Epithelial cell of prostate (primary cell): ENCODE results near the gene SPATA24.
A peak's percentile ranks its signal among the peaks of the same experiment; 100 is the strongest.
"Not testable (repeated sequence)": the region's sequence is repeated elsewhere in the genome, so short reads cannot be mapped to it uniquely, and the experiment has no call there.

Experiments
- DNase-seq: peaks from one replicate; pipeline ENCODE4 v3.0.0-alpha.2; 2011; ENCODE audit warnings: low read depth, low spot score
- H3K27ac ChIP-seq: fragments of 450-650 bp; 2 replicates; pipeline ENCODE4 v1.5.1; 2017; ENCODE audit warnings: mild to moderate bottlenecking

Gene SPATA24, protein sequence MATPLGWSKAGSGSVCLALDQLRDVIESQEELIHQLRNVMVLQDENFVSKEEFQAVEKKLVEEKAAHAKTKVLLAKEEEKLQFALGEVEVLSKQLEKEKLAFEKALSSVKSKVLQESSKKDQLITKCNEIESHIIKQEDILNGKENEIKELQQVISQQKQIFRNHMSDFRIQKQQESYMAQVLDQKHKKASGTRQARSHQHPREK

DNA sequence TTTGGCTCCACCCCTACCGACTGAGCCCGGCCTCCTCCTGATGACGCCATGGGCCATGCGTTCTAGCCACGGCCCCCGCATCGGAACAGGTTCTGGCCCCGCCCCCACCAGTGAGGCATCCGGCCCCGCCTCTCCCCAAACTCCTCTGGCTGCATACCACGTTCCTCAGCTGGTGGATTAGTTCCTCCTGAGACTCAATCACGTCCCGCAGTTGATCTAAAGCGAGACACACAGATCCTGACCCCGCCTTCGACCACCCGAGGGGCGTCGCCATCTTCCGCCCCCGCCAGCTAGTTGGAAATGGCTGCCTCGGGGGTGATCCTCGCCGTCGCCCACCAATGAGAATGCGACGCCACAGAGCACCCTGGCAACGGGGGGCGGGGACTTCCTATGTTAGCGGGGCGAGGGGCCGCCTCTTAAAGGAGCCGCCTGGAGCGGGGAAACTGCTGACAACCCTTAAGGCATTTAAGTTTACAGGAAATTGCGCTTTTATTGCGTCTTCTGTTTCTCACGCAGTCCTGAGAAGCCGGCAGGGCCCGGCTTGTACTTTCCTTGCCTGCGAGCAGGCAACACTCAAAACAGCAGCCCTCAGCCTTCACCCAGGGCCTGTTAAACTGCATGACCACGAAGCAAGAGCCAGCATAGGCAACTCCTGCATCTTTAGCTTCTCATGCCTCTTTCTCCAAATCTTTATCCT, at the start of gene SPATA24:
Gene SPATA24 (minus strand): TSS at position 303 of the 697 bp plus-strand sequence. CDS start 29 bp downstream, at position 274.
- peak; percentile 75 for DNase-seq
- H3K27ac ChIP-seq = peak within 1 kb of the TSS; percentile 90

DNA sequence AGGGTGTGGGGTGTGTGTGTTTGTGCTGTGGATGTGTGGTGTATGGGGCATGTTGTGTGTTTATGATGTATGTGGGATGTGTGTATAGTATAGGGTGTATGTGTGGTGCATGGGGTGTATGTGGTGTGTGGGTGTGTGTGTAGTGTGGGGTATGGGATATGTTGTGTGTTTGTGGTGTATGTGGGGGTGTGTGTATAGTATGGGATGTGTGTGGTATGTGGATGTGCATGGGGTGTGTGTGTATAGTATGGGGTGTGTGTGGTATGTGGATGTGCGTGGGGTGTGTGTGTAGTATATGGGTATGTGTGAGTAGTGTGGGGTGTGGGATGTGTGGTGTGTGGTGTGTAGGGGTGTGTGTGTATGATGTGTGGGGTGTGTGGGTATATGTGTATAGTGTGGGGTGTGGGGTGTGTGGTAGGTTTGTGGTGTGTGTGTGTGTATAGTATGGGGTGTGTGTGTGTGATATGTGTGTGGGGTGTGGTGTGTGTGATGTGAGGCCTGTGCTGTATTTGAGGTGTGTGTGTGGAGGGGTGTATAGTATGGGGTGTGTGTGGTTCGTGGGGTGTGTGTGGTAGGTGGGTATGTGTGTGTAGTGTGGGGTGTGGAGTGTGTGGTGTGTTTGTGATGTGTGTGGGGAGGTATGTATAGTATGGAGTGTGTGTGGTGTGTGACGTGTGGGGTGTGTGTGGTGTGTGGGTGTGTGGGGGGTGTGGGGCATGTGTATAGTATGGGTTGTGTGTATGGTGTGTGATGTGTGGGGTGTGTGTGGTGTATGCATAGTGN, 48.2 kb upstream of the SPATA24 start:
- H3K27ac ChIP-seq = no peak overlapping the region
- no peak for DNase-seq

DNA sequence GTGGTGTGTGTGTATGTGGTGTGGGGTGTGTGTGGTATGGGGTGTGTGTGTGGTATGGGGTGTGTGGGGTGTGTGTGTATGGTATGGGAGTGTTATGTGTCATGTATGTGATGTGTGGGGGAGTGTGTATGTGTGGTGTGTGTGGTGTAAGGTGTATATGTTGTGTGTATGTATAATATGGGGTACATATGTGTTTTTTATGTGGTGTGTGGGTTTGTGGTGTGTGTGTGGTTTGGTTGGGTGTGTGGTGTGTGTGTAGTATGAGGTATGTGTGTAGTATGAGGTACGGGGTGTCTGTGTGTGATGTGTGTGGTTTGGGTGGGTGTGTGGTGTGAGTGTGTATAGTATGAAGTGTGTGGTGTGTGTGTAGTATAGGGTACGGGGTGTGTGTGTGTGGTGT, 47.3 kb upstream of the SPATA24 start:
- no peak overlapping the region for H3K27ac ChIP-seq
- DNase-seq = no peak

DNA sequence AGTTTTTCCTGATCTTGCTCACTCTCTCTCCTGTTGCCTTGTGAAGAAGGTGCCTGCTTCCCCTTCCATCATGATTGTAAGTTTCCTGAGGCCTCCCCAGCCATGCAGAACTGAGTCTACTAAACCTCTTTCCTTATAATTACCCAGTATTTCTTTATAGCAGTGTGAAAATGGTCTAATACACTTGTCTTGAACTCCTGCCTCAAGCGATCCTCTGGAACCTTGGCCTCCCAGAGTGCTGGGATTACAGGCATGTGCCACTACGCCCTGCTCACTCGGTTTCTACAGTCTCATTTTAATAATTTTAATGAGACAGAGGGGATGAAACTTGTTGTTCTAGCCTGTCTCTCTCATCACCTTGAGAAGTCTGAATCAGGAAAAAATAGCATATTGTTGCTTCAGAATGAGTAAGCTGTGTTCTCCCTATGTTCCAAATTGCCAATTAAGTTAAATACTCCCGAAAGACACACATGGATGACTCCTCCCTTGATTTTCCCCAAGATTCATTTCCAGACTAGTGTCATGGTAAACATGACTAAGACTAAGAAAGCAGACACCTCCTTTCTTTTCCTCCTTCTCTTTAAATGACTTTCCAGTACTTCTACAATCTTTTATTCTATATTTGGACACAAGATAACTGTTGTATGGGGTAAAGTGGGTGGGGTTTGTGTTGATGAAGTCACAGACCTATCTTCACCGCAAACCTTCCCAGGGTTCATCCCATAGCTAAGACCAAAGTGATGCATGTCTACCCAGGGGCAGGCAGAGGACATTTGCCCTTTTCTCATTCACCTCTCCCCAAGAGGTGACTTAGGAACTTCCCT, 43.3 kb upstream of the SPATA24 start:
- peak; percentile 37 for DNase-seq
- H3K27ac ChIP-seq = peak overlapping the region; percentile 84

DNA sequence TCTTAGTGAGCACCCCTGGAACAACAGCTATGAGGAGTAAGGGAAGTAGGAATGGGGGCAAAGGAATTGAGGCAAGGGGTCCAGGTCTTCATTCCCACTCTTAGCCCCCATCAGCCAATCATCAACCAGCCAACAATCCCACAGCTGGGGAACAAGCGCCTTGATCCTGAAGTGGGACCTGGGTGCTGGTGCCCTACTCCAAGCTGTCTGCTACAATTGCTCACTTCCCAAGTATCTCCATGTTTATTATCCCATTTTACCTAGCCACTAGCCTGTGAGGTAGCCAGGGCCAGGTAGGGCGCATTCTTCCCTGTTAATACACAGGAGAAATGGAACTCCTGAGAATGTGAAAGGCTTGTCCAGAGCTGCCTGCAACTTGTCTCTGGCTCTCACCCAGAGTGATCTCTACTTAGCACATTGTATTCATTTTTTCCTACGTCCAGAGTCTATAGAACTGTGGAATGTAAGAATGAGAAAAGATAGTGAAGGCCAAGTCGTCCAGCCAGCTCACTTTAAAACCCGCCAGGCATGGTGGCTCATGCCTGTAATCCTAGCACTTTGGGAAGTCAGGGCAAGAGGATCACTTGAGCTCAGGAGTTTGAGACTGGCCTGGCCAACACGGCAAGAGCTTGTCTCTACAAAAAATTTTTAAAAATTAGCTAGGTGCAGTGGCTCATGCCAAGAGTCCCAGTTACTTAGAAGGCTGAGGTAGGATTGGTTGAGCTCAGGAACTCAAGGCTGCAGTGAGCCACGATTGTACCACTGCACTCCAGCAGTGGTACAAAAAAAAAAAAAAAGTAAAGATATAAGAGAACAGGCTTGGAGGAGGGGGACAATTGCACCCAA, 41.7 kb upstream of the SPATA24 start:
- peak overlapping the region; percentile 84 for H3K27ac ChIP-seq
- DNase-seq = peak; percentile 33

DNA sequence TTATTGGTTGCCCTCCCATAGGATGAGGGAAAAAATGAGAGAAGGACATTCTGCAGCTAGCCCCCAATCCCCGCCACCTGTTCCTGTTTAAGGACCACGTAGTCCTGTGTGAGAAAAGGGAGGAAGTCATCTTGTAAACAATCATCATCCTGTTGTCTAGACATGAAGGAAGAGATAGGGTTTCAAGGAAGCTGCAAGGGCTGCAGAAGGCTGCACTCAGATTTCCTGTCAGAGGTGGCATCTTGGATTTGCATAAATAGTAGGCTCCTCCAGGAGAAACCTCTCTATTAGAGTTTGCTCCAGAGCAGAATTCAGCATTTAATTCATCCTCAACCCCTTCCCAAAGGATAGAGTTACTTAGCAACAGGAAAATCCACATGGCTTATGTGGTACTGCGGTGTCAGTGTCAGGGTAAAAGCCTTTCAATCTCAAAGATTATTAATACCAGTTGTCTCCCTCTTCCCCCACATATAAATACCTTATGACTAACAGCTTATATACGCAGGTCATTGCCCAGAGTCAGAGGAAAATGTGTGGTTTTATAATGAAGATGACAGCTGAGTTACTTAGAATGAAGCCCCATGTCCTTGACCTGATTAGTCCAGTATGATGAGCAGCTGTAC, 40.1 kb upstream of the SPATA24 start:
- no peak for DNase-seq
- peak overlapping the region; percentile 84 for H3K27ac ChIP-seq

DNA sequence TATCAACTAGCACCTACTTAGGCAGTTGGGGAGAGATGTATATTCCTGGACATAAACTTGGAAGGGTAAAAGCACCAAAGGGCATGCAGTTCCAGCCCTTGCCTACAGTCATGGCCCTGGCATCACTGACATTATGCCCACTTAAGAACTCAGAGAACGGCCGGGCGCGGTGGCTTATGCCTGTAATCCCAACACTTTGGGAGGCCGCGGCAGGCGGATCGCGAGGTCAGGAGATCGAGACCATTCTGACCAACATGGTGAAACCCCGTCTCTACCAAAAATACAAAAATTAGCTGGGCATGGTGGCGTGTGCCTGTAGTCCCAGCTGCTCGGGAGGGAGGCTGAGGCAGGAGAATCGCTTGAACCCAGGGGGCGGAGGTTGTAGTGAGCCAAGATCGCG, 36.5 kb upstream of the SPATA24 start:
- not testable (repeated sequence) for DNase-seq, H3K27ac ChIP-seq

DNA sequence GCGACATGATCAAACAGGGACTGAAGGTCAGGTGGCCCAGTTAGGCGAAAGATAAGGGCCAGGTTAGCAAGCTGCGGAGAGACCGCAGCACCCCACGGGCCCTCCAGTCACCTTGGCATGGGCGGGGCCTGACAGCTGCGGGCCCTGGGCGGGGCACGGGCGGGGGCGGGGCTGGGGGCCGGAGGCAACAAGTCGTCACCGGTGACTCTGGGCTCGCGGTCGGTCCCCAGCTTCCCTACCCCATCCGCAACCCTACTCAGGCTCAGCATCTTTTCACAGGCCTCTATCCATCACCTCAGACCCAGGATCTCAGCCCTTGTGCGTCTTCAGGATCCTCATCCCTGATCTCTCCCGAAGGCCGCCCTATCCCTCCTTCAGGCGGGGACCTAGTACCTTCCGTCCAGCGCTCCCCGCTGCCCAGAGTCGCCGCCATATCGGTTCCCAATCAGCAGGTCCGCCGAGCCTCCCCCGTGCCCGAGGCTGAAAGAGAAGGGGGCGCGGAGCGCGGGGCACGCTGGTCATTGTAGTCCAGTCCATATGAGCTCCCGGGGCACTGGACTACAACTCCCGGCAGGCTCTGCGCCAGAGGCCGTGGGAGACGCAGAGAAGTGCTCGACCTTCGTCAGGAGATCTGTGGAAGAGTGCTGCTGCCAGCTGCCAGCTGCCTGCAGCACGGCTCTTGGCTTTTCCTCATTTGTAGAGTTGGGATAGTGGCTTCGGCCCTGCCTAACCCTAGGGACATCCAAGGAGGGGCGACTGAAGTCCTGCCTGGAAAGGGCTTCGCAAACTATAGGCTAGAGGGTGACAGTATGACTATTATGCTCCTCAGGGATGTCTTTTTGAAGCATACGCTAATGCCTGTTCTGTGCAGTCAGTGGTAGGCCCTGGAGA, 35.4 kb upstream of the SPATA24 start, which contains the start of gene DNAJC18:
Gene DNAJC18 (minus strand): TSS at position 513 of the 891 bp plus-strand sequence. CDS start 80 bp downstream, at position 433.
- DNase-seq = no peak
- H3K27ac ChIP-seq = peak within 1 kb of the TSS; percentile 72

DNA sequence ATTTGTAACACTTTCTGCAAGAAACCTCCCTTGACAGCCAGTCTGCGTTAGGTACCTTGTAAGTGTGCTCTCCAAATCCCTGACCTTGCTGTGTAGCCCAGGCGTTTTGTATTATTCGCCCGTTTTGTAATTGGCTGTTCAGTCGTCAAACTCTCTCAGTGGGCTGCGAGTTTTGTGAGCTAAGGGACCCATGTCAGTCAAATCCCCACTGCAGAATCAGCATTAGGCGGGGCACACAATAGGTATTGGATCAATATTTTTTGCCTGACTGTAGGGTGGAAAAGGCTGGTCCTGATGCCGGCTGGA, 34.8 kb upstream of the SPATA24 start:
- H3K27ac ChIP-seq = no peak overlapping the region
- no peak for DNase-seq

DNA sequence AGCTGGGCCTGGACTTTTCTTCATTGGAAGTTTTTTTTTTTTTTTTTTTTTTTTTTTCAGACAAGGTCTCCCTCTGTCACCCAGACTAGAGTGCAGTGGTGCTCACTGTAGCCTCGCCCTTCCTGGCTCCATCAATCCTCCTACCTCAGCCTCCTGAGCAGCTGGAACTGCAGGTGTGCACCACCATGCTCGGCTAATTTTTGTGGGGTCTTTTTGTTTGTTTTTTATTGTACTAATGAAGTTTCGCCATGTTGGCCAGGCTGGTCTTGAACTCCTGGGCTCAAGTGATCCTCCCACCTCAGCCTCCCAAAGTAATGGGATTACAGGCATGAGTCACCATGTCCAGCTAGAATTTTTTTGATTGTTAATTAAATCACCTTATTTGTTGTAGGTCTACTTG, 31.8 kb upstream of the SPATA24 start:
- no peak overlapping the region for H3K27ac ChIP-seq
- DNase-seq = no peak

DNA sequence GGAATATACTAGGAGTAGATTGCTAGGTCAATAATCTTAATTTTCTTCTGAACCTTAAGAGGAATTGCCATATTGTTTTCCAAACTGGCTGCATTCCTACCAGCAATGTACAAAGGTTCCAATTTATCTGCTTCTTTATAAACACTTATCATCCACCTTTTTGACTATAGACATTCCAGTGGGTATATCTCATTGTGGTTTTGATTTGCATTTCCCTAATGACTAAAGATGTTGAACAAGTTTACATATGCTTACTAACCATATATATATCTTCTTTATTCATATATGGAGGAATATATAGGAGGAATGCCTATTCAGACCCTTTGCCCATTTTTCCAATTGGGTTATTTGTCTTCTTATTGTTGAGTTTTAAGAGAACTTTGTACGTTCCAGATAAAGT, 27.8 kb upstream of the SPATA24 start:
- DNase-seq = no peak
- no peak overlapping the region for H3K27ac ChIP-seq

DNA sequence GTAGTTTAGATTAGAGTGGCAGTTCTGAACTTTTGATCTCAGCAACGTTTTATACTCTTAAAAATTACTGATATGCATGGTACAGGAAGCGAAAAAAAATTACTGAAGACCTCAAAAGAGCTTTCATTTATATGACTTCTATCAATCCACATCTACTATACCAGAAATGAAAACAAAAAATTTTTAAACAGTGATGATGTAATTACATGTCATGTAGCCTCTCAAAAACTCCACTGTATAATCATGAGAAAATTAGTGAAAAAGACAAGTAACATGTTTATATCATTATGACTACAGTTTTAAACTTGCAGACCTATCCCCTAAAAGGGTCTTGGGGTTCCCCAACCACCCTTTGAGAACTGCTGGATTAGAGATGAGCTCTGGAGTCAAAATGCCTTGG, 26.1 kb upstream of the SPATA24 start:
- no peak for DNase-seq
- no peak overlapping the region for H3K27ac ChIP-seq

DNA sequence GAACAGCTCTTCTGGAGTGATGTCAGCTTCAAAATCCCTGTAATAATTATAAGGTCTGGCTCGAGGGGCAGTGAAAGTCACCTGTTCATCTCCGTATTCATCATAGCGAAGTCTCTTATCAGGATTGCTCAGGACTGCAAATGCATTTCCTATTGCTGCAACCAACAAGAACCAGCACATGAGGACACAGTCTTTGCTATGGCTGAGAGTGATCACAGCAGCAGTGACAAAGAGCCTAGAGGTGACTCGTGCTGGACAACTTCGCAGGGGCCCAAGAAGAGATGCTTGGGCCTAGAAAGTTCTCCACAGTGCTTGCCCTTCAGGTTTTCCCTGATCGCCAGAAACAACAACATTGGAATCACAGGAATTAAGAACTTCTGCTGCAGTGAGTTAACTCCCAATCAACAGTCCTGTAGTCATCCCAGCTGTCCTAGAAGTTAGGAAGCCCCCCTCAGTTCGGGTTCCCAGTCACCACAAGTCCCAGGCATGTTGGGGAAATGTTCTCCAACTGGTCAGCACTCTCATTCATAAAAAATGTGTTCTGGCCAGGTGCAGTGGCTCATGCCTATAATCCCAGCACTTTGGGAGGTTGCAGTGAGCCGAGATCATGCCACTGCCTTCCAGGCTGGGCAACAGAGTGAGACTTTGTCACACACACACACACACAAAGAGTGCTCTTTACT, 22.5 kb upstream of the SPATA24 start:
- no peak for DNase-seq
- peak overlapping the region; percentile 36 for H3K27ac ChIP-seq

DNA sequence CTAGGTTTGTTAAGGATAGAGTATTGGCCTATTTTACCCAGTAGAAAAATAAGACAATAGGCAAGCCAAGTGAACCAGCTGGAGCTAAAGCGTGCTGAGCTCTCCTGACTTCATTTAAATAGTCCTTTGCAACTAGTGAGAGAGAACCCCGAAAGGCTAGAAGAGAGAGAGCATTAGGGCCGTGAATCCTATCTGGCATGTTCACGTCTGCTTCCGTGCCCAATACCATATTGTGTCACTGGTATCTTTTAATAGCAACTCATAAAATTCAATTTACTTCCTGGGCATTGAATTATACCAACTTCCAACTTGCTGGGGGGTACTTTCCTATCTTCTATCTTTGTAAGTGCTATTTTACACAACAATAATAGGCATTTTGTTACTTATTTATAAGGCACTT, 21.6 kb upstream of the SPATA24 start:
- no peak overlapping the region for H3K27ac ChIP-seq
- DNase-seq = no peak

DNA sequence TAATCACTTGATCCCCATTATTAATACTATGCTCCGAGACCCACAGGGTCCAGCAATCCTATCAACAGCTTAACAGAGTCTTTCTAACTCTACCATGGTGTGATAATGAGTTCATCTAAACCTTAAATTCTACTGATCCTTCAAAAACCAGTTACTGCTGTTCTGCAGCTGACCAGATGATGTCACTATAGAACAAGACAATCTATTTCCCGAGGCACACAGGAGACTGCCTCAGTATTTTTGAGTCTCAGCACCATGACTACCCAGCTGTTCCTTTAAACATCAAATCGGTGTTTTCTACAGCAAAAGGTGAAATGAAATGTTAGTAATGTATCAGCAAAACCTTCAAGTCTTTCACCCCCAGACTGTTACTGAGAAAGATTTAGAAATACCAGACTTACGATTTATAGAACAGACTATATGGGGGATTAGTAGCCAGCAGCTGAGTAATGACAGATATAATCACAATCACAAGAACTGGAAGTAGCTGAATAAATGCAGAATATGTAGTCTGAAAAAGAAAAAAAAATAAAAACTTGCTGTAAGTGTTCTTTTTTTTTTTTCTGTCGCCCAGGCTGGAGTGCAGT, 18.5 kb upstream of the SPATA24 start:
- DNase-seq = no peak
- H3K27ac ChIP-seq = no peak overlapping the region

DNA sequence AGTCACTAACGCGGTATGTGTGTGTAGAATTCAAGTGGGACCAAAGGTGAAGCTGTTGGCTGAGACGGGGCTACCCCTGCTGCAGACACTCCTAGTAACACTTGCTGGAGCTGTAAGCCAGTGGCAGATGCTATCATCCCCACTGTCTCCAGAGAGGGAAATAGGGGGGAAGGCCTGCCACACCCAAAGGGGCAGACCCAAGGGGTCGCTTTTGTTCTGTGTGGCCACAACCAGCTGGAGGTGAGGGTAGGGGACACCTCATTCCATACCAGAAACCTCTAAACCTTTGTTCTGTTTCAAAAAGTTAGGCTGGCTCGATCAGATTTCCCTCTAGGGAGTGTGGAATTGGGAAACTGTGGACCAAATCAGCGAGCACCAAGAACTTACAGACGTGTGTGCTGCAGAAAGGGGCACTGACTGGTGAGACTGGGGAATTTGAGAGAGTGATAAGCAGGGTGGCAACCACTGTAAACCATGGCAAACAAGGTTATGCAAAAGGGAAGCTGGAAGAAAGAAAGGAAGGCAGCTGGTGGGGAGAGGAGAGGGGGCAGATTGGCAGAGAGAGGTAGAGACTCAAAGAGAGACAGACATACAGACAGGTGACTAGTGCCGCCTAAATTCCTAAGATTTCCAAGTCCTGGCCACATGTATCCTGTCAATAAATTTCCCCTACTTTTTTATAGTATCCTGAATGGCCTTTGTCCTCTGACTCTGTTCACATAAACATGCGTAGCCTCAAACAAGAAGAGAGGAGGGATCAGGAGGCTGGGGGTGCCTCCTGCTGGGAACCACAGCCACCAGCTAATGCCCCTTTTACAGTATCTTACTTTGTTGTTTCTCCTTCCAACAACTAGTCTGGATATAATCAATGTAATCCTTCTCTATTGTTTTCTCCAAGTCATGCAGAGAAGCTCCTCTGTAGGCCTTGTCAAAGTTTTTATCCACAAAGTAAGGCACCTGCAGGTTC, 15.6 kb upstream of the SPATA24 start:
- DNase-seq = no peak
- H3K27ac ChIP-seq = no peak overlapping the region
